ENCODE measurements around the gene FBXO21.
"Not testable (repeated sequence)": the region's sequence is repeated elsewhere in the genome, so short reads cannot be mapped to it uniquely, and the experiment has no call there.

The FBXO21 gene

GRCh38 chr12:117220947-117221346 is 30.7 kb upstream of the FBXO21 start:
- H3K9me3 ChIP-seq (ENCODE audit: control insufficient read depth in 2 of 2, low read length in 2 of 2); H3K27me3 ChIP-seq (ENCODE audit: control insufficient read depth in 2 of 2, insufficient read depth in 2 of 2, low read length in 2 of 2); H3K4me3 ChIP-seq (ENCODE audit: low read length in 2 of 2): not testable (repeated sequence)

DNA sequence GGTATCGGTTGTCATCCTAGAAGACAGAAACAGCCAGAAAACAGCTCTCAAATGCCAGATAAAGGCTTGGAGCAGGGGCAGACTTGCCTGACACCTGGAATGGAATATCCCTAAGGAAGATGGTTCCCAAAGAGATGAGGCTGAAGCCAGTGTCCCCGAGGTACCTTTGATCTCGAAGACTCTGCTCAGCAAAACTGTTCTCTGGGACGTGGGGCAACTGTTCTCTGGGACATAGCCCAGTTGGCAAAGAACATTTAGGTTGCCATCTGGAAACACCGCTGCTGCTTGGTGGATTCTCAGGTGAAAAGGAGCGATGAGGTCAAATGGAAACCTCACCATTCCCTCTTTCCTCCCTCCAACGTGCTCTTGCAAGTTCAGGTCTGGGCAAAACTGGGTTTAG is 27.9 kb upstream of the FBXO21 start:
- Histone ChIP-seq H3K9ac (ENCODE audit: low read depth in 1 of 2, low read length in 2 of 2) (no peak overlapping the region), H3K4me1 (ENCODE audit: control insufficient read depth in 2 of 2, insufficient read depth in 2 of 2, low read length in 2 of 2) (no peaks in the 10 kb centered on the region), H3K36me3 (ENCODE audit: control insufficient read depth in 2 of 2, insufficient read depth in 2 of 2, low read length in 2 of 2) (no peaks in the 10 kb centered on the region), H3K27me3 (ENCODE audit: control insufficient read depth in 2 of 2, insufficient read depth in 2 of 2, low read length in 2 of 2) (peaks cover 4 to 6% of the 10 kb centered on the region in 2 donors), H3K9me3 (ENCODE audit: control insufficient read depth in 2 of 2, low read length in 2 of 2) (no peaks in the 10 kb centered on the region), H3K27ac (ENCODE audit: low read depth in 2 of 2, low read length in 2 of 2) (no peak overlapping the region), H3K4me3 (ENCODE audit: low read length in 2 of 2) (no peak overlapping the region)

More at GRCh38 chr12:117220947-117221346, 30.7 kb upstream of the FBXO21 start:
- not testable (repeated sequence) for H3K9ac ChIP-seq (ENCODE audit: low read depth in 1 of 2, low read length in 2 of 2); H3K36me3 ChIP-seq (ENCODE audit: control insufficient read depth in 2 of 2, insufficient read depth in 2 of 2, low read length in 2 of 2); H3K4me1 ChIP-seq (ENCODE audit: control insufficient read depth in 2 of 2, insufficient read depth in 2 of 2, low read length in 2 of 2); H3K27ac ChIP-seq (ENCODE audit: low read depth in 2 of 2, low read length in 2 of 2)

- Histone ChIP-seq H3K36me3 (ENCODE audit: control insufficient read depth in 2 of 2, insufficient read depth in 2 of 2, low read length in 2 of 2) (no peaks in the 10 kb centered on the region), H3K4me3 (ENCODE audit: low read length in 2 of 2) (no peak overlapping the region), H3K27me3 (ENCODE audit: control insufficient read depth in 2 of 2, insufficient read depth in 2 of 2, low read length in 2 of 2) (peaks cover 4 to 6% of the 10 kb centered on the region in 2 donors), H3K9ac (ENCODE audit: low read depth in 1 of 2, low read length in 2 of 2) (no peak overlapping the region), H3K27ac (ENCODE audit: low read depth in 2 of 2, low read length in 2 of 2) (no peak overlapping the region), H3K4me1 (ENCODE audit: control insufficient read depth in 2 of 2, insufficient read depth in 2 of 2, low read length in 2 of 2) (no peaks in the 10 kb centered on the region), H3K9me3 (ENCODE audit: control insufficient read depth in 2 of 2, low read length in 2 of 2) (no peaks in the 10 kb centered on the region)
Observed at GRCh38 chr12:117216686-117217085, 26.4 kb upstream of the FBXO21 start.

DNA sequence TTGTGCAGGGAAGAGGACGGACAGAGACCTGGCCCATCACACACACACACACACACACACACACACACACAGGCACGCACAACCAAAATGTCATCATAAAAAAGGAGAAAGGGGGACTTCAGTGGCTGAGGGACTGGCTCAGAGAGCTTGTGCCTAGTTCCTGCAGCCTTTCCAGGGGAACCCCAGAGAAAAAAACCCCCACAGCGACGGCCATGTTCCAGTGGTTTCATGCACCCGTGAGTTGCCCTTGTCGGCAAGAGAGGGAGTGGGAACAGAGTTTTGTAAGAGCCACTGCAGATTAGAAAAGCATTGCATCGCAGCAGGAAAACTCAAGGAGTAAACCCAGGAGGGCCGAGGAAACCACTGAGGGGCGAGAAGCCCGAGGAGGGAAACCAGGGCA is 24.5 kb upstream of the FBXO21 start:
- H3K9me3 ChIP-seq (ENCODE audit: control insufficient read depth in 2 of 2, low read length in 2 of 2), result no peaks in the 10 kb centered on the region
- no peaks in the 10 kb centered on the region for H3K27me3 ChIP-seq (ENCODE audit: control insufficient read depth in 2 of 2, insufficient read depth in 2 of 2, low read length in 2 of 2)
- H3K36me3 ChIP-seq (ENCODE audit: control insufficient read depth in 2 of 2, insufficient read depth in 2 of 2, low read length in 2 of 2), result no peaks in the 10 kb centered on the region
- H3K27ac ChIP-seq (ENCODE audit: low read depth in 2 of 2, low read length in 2 of 2), result no peak overlapping the region
- no peaks in the 10 kb centered on the region for H3K4me1 ChIP-seq (ENCODE audit: control insufficient read depth in 2 of 2, insufficient read depth in 2 of 2, low read length in 2 of 2)
- H3K4me3 ChIP-seq (ENCODE audit: low read length in 2 of 2), result no peak overlapping the region
- H3K9ac ChIP-seq (ENCODE audit: low read depth in 1 of 2, low read length in 2 of 2), result no peak overlapping the region

DNA sequence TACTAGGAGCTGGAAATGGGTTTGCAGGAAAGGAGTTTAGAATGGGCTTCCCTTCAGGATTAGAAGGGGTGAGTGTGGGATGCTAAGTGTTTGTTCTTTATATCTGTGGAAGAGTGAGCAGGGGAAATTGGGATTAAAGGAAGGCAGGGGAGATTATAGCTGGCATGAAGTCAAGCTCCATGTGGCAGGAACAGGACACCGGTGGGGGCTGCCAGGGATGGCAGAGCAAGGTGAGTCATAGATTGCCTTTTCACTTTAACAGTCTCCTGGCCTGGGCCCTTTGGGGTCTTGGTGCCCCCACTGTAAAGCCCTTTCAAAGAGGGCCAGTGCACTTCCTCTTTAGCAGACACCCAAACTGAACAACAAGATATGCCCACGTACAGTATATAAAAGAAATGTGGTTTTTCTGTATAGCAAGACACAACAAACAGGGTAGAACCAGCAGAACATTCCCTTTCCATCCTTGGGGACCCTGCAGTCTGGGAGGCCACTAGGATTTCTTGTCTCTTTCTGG is 23.1 kb upstream of the FBXO21 start:
- H3K36me3 ChIP-seq (ENCODE audit: control insufficient read depth in 2 of 2, insufficient read depth in 2 of 2, low read length in 2 of 2), result no peaks in the 10 kb centered on the region
- H3K27me3 ChIP-seq (ENCODE audit: control insufficient read depth in 2 of 2, insufficient read depth in 2 of 2, low read length in 2 of 2), result peaks cover 0 to 4% of the 10 kb centered on the region in 2 donors
- no peak overlapping the region for H3K27ac ChIP-seq (ENCODE audit: low read depth in 2 of 2, low read length in 2 of 2)
- H3K4me1 ChIP-seq (ENCODE audit: control insufficient read depth in 2 of 2, insufficient read depth in 2 of 2, low read length in 2 of 2), result no peaks in the 10 kb centered on the region
- no peak overlapping the region for H3K9ac ChIP-seq (ENCODE audit: low read depth in 1 of 2, low read length in 2 of 2)
- no peak overlapping the region for H3K4me3 ChIP-seq (ENCODE audit: low read length in 2 of 2)
- no peaks in the 10 kb centered on the region for H3K9me3 ChIP-seq (ENCODE audit: control insufficient read depth in 2 of 2, low read length in 2 of 2)

DNA sequence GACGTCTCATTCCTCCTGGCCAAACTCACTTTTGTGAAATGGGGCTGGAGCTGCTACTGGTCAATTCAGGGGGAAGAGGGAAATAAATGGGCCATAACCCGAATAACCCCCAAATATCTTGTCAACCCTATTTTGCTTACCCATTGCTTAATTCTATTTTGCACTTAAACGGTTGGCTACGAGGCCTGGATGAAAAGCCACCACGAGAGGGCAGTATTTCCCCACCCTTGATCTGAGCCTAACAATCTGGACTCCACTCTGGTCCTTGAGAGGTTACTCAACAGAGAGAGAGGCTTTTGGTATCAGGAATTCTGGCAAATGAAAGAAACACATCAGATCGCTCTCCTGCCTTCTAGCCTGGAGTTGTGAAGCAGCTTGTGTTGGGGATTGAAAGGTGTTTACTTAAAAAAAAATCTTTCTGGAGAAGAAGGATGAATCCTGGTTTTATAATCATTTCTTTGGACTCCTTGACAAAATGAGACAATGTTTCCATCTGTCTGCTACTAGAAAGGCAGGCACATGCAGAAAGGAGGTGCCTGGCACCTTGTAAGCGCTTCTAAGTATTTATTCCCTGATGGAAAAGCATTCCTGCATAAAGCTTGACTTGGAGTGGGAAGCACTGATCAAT is 22.4 kb upstream of the FBXO21 start:
- peaks cover 0 to 4% of the 10 kb centered on the region in 2 donors for H3K27me3 ChIP-seq (ENCODE audit: control insufficient read depth in 2 of 2, insufficient read depth in 2 of 2, low read length in 2 of 2)
- H3K4me3 ChIP-seq (ENCODE audit: low read length in 2 of 2), result no peak overlapping the region
- no peaks in the 10 kb centered on the region for H3K9me3 ChIP-seq (ENCODE audit: control insufficient read depth in 2 of 2, low read length in 2 of 2)
- no peaks in the 10 kb centered on the region for H3K36me3 ChIP-seq (ENCODE audit: control insufficient read depth in 2 of 2, insufficient read depth in 2 of 2, low read length in 2 of 2)
- no peak overlapping the region for H3K9ac ChIP-seq (ENCODE audit: low read depth in 1 of 2, low read length in 2 of 2)
- no peaks in the 10 kb centered on the region for H3K4me1 ChIP-seq (ENCODE audit: control insufficient read depth in 2 of 2, insufficient read depth in 2 of 2, low read length in 2 of 2)
- no peak overlapping the region for H3K27ac ChIP-seq (ENCODE audit: low read depth in 2 of 2, low read length in 2 of 2)

DNA sequence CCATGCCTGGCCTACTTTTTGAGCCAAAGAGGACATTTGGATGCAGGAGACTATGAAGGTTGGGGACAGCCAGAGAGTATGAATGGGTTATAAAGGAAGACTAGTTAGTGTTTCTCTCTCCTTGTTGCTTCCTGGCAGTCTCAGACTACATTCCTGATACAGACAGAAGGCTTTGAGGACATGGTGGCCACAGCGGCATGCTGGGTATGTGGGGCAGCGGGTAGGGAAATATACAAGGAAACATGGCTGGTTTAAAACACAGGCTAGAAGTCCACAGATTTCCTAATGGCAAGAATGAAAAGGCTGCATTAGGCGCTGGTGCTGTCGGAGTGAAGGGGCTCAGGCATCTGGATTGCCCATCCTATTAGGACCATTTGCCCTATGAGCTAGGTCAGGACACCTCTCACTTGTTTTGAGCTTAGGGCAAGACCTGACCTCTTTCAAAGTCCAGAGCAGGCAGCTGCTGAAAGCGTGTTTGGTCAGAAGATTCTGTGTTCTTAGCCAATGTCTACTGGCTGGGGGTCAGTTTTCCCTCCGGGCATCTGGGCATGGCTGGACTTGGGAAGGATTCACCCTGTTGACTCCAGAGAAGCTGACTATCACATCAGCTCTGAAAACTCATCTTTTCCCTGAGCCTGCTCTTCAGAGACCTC is 20.1 kb upstream of the FBXO21 start:
- no peaks in the 10 kb centered on the region for H3K4me1 ChIP-seq (ENCODE audit: control insufficient read depth in 2 of 2, insufficient read depth in 2 of 2, low read length in 2 of 2)
- no peaks in the 10 kb centered on the region for H3K36me3 ChIP-seq (ENCODE audit: control insufficient read depth in 2 of 2, insufficient read depth in 2 of 2, low read length in 2 of 2)
- H3K27ac ChIP-seq (ENCODE audit: low read depth in 2 of 2, low read length in 2 of 2), result no peak overlapping the region
- H3K4me3 ChIP-seq (ENCODE audit: low read length in 2 of 2), result no peak overlapping the region
- peaks cover 0 to 4% of the 10 kb centered on the region in 2 donors for H3K27me3 ChIP-seq (ENCODE audit: control insufficient read depth in 2 of 2, insufficient read depth in 2 of 2, low read length in 2 of 2)
- no peak overlapping the region for H3K9ac ChIP-seq (ENCODE audit: low read depth in 1 of 2, low read length in 2 of 2)
- H3K9me3 ChIP-seq (ENCODE audit: control insufficient read depth in 2 of 2, low read length in 2 of 2), result no peaks in the 10 kb centered on the region

GRCh38 chr12:117209626-117210025 is 19.4 kb upstream of the FBXO21 start:
- no peaks in the 10 kb centered on the region for H3K4me1 ChIP-seq (ENCODE audit: control insufficient read depth in 2 of 2, insufficient read depth in 2 of 2, low read length in 2 of 2)
- no peak overlapping the region for H3K4me3 ChIP-seq (ENCODE audit: low read length in 2 of 2)
- H3K27ac ChIP-seq (ENCODE audit: low read depth in 2 of 2, low read length in 2 of 2), result no peak overlapping the region
- no peaks in the 10 kb centered on the region for H3K36me3 ChIP-seq (ENCODE audit: control insufficient read depth in 2 of 2, insufficient read depth in 2 of 2, low read length in 2 of 2)
- H3K9ac ChIP-seq (ENCODE audit: low read depth in 1 of 2, low read length in 2 of 2), result no peak overlapping the region
- no peaks in the 10 kb centered on the region for H3K9me3 ChIP-seq (ENCODE audit: control insufficient read depth in 2 of 2, low read length in 2 of 2)
- peaks cover 0 to 4% of the 10 kb centered on the region in 2 donors for H3K27me3 ChIP-seq (ENCODE audit: control insufficient read depth in 2 of 2, insufficient read depth in 2 of 2, low read length in 2 of 2)

- Histone ChIP-seq H3K27me3 (ENCODE audit: control insufficient read depth in 2 of 2, insufficient read depth in 2 of 2, low read length in 2 of 2) (peaks cover 0 to 4% of the 10 kb centered on the region in 2 donors), H3K9me3 (ENCODE audit: control insufficient read depth in 2 of 2, low read length in 2 of 2) (no peaks in the 10 kb centered on the region)
Observed at GRCh38 chr12:117208811-117209455, 18.7 kb upstream of the FBXO21 start.

DNA sequence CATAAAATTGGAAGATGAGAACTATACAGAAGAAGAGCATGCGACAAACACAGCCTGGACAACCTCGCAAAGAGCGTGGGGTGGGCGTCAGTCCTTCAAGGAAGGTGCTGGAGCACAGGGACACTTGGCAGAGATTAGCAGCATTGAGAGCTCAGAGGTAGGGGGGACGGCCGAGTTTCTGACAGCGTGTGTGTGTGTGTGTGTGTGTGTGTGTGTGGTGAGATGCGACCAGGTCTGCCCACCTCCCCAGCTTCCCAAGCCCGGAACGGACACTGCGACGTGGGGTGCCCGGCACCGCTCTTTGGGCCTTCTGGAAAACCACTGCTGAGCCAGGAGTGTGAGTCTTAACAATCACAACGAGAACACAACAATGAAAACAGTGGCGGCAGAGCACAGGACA is 17.9 kb upstream of the FBXO21 start:
- H3K27me3 ChIP-seq (ENCODE audit: control insufficient read depth in 2 of 2, insufficient read depth in 2 of 2, low read length in 2 of 2), result peaks cover 0 to 4% of the 10 kb centered on the region in 2 donors

More at GRCh38 chr12:117208811-117209455, 18.7 kb upstream of the FBXO21 start:
- Histone ChIP-seq H3K4me1 (ENCODE audit: control insufficient read depth in 2 of 2, insufficient read depth in 2 of 2, low read length in 2 of 2) (no peaks in the 10 kb centered on the region), H3K4me3 (ENCODE audit: low read length in 2 of 2) (no peak overlapping the region), H3K27ac (ENCODE audit: low read depth in 2 of 2, low read length in 2 of 2) (no peak overlapping the region), H3K36me3 (ENCODE audit: control insufficient read depth in 2 of 2, insufficient read depth in 2 of 2, low read length in 2 of 2) (no peaks in the 10 kb centered on the region), H3K9ac (ENCODE audit: low read depth in 1 of 2, low read length in 2 of 2) (no peak overlapping the region)

More for the DNA sequence above, 17.9 kb upstream of the FBXO21 start:
- Histone ChIP-seq H3K27ac (ENCODE audit: low read depth in 2 of 2, low read length in 2 of 2) (no peak overlapping the region), H3K9me3 (ENCODE audit: control insufficient read depth in 2 of 2, low read length in 2 of 2) (no peaks in the 10 kb centered on the region), H3K36me3 (ENCODE audit: control insufficient read depth in 2 of 2, insufficient read depth in 2 of 2, low read length in 2 of 2) (no peaks in the 10 kb centered on the region), H3K9ac (ENCODE audit: low read depth in 1 of 2, low read length in 2 of 2) (no peak overlapping the region), H3K4me3 (ENCODE audit: low read length in 2 of 2) (no peak overlapping the region), H3K4me1 (ENCODE audit: control insufficient read depth in 2 of 2, insufficient read depth in 2 of 2, low read length in 2 of 2) (no peaks in the 10 kb centered on the region)
